Epithelial cell of prostate (primary cell): Measurements from ENCODE around the gene STRIP1.
A peak's percentile ranks its signal among the peaks of the same experiment; 100 is the strongest.

ENCODE experiments used
- DNase-seq: peaks from one replicate; pipeline ENCODE4 v3.0.0-alpha.2; 2011; ENCODE audit warnings: low read depth, low spot score
- H3K27ac ChIP-seq: fragments of 450-650 bp; 2 replicates; pipeline ENCODE4 v1.5.1; 2017; ENCODE audit warnings: mild to moderate bottlenecking

Gene STRIP1, protein sequence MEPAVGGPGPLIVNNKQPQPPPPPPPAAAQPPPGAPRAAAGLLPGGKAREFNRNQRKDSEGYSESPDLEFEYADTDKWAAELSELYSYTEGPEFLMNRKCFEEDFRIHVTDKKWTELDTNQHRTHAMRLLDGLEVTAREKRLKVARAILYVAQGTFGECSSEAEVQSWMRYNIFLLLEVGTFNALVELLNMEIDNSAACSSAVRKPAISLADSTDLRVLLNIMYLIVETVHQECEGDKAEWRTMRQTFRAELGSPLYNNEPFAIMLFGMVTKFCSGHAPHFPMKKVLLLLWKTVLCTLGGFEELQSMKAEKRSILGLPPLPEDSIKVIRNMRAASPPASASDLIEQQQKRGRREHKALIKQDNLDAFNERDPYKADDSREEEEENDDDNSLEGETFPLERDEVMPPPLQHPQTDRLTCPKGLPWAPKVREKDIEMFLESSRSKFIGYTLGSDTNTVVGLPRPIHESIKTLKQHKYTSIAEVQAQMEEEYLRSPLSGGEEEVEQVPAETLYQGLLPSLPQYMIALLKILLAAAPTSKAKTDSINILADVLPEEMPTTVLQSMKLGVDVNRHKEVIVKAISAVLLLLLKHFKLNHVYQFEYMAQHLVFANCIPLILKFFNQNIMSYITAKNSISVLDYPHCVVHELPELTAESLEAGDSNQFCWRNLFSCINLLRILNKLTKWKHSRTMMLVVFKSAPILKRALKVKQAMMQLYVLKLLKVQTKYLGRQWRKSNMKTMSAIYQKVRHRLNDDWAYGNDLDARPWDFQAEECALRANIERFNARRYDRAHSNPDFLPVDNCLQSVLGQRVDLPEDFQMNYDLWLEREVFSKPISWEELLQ

DNA sequence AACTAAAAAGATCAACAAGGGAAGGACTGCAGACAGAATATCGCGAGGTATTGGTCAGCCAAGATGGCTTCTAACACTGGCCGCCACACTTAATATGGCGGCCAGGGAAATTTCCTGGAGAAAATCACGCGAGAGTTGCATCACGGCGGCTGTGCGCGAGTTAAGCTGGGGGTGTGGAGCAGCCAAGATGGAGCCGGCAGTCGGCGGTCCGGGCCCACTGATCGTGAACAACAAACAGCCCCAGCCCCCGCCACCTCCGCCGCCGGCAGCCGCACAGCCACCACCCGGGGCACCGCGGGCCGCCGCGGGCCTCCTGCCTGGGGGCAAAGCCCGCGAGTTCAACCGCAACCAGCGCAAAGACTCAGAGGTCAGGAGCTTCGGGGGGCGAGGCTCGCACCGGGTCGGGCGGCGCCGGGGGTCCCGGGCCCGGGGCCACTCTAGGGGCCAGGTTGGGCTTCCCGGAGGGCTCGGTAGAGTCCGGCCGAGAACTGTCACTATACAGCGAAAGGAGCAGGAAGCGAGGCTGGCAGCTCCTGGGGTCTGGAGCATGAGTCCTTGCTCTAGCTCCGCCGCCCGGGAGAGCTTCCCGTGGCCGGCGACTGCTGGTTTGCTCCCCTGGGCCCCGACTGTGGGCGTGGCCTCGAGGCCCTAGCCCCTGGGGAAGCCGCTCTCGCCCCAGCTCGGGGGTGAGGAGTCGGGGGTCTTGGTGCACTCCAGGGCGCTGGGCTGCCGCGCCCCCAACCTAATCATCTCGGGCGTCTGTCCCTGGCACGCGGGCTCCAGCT, at the start of gene STRIP1:
STRIP1 (plus strand) TSS at position 174 of the 785 bp plus-strand sequence; CDS start at position 188, 14 bp downstream.
- H3K27ac ChIP-seq: peak within 1 kb of the TSS; percentile 69
- peak; percentile 76 for DNase-seq

DNA sequence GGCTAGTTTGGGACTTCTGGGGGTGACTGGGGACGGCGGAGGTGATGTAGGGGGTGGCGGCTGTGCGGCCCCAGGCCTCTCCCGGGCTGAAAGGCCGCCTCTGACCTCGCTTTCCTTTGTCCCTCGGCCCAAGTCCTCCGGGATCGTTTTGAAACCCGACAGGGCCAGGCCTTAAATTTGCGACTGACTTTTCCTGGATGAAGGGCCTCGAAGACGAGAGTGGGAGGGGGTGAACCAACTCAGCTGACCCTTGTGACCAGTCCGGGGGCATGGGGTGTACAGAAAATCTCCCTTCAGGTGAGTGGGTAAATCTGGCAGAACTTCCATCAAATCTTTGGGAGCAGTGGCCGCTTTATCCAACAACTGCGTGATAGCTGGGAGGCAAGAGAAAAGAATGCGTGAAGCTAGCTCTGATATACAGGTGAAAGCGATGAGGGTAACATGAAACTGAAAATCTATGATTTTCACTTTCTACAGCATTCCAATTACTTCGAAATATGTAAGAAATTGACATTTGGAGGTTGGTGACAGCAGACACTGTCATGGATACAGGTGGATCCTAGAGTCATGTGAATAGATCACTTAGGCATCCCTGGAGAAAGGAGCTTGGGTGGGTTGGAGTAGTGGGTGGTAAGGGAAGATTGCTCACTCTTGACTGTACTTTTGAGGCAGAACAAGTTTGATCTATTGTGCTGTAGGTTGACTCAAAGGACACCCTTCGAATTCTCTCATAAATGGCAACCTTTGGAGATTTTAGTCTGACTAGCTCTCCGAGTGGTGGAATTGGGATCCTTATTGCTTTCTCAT, 49.0 kb upstream of the STRIP1 start:
- H3K27ac ChIP-seq: peak overlapping the region; percentile 70
- no peak for DNase-seq

DNA sequence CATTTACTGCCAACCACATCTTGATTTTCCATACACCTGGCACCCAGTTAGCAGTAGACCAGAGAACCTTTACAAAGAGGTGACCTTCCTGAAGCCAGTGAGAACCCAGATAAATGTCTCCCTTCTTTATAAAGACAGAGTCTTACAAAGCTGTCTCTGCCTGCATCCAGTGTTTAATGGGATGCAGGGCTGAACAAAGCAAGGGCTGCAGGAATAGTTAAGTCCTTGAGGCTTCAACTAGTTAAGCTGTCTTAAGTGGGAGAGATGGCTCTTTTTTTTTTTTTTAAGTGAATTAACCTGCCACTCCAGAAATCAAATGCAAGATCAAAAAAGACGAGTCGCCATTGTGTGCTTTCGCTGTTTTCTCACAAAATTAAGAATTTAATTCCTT, 48.4 kb upstream of the STRIP1 start:
- DNase-seq: no peak
- H3K27ac ChIP-seq: no peak overlapping the region

DNA sequence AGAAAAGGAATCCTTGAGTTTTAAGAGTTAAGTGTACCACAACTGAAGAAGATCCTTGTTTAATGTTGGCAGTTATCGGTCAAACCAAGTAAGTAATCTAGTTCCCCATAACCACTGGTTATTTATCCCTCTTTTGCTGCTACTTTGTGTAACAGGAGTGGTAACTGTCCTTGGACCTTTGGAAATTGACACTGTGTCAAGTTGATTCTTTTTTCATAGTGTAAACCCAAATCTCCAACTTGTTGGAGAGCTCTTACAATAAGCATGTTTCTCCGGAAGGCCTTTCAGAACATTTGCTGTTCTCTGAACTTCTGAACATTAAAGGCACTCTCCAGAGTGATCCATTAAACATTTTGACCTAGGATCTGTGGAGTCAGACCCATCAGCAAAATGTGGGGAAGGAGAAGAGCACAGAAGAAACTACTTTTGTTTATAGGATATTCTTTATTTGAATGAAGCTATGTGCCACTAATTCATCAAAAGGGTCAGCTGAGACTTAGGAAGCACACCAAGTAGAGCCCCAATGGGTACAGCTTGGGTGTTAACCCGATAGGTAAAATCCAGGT, 46.0 kb upstream of the STRIP1 start:
- DNase-seq: no peak
- H3K27ac ChIP-seq: no peak overlapping the region

DNA sequence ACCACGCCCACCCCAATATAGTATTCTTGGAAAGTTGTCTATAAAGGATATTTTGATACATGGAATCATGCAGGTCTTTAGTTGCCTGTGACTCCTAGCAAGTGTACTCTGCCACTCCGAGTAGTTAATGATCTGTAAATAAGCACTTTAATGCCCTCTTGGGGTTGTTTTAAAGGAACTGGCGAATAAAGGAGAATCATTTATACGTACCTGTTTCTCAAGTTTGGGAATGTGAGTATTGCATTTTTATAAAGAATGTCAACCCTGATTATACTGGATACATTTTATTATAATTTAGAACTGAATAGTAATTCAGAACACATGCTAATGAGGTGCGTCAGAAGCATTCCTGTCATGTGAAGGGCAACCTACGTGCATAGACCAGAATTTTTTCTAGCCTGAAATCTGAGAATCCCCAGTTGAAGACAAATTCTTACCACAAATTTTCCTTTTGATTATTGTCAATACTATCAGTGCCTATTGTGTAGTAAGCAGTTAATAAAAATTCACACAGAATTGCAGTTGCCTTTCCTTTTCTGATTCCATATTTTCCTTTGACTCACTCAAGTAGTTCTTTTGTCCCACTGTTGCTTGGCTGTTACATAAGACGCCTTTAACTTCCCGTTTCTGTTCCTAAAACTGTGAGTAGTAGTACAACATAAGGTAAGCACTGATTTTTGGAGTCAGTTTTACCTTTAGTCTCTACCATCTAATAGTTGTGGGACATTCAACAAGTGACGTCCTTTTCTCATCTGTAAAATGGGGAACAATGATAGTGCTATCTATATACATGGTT, 44.7 kb upstream of the STRIP1 start:
- DNase-seq: no peak
- peak overlapping the region; percentile 50 for H3K27ac ChIP-seq

DNA sequence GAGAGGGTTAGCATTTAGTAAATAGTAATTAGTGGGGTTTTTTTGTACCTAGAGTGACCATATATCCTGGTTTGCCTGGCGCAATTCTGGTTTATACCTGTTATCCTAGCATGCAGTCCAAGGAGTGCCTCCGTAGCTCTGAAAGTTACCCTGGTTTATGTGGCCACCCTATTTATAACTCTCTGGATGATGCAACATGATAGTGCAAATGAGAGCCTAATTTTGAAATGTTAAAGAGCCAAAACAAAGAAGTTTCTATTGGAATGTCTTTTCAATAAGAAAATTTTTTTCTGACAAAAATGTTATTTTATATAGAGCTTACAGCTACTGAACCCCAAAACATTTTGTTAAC, 44.1 kb upstream of the STRIP1 start:
- H3K27ac ChIP-seq: peak overlapping the region; percentile 50
- no peak for DNase-seq

DNA sequence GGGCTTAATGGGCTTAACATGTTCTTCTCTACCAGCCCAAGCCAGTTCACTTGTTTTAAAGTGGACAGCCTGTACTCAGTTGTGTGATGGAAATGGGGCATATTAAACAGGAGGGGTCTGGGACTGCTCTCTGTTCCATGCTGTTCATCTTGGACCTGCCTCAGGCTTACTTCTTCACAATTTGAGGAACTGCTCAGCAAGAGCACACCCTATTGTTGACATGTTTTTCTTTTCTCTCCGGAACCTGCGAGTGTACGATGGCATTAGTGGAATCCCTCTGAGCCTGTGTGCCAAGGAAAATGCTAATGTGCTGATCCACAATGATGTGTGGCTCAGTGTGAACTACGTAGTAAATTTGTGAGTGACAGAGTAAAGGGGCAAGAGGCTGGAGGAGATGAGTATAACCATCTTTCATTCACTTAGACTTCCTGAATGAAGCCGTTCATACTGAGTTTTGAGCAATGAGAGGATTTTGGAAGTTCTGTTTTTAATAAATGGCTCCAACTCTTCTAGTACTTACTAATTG, 43.0 kb upstream of the STRIP1 start:
- no peak for DNase-seq
- H3K27ac ChIP-seq: no peak overlapping the region

DNA sequence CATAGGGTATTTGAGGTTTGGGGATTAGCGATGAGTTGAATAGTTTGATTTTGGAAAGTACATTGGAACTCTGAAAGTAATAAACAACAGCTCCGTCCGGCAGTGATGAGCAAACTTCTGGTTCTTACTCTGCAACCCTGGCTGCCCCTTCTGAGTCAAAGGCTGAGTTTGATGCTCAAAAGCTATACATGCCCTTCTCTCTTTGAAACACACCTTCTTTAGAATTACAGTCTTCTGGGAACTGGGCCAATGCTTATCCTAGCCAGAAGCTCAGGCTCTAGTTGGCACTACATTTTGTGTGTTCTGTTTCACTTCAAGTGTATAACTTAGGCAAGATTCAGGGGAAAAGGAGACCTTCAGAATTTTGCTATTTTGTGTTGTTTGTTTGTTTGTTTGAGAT, 40.5 kb upstream of the STRIP1 start:
- no peak for DNase-seq
- no peak overlapping the region for H3K27ac ChIP-seq

DNA sequence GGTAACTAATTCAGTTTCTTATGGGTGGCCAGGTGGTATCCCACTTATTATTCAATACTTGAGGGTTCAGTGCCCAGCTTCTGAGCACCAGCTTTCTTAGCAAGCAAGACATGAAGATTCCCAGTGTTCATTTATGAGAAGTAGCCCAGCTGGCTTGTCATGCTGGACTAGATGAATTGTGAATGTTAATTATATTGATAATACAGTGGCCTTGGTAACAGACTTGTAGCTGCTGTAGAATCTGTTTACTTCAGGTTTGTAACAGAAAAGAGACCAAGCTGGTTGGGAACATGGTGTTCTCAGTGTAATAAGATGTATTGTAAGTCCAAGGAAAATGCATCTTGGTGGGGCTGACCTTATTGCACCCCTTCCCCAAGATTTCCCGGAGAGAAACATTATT, 39.8 kb upstream of the STRIP1 start:
- no peak for DNase-seq
- no peak overlapping the region for H3K27ac ChIP-seq

DNA sequence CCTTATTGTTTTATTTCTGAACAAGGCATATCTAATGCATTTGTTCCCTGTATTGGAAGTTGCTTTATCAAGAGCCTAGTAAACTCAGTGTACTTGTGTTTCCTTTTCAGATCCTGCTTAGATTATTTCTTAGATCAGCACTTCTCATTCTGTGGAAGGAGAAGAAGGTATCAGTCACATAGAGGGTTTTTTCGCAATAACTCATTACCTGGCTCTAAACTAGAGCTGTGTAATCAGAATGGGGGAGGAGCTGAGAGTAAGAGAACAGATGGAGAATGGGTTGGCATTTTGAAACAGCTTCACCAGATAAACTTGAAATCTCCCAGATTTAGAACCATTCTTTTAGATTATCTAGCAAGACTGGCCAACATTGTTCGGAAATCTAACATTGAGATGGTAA, 38.9 kb upstream of the STRIP1 start:
- DNase-seq: no peak
- no peak overlapping the region for H3K27ac ChIP-seq

DNA sequence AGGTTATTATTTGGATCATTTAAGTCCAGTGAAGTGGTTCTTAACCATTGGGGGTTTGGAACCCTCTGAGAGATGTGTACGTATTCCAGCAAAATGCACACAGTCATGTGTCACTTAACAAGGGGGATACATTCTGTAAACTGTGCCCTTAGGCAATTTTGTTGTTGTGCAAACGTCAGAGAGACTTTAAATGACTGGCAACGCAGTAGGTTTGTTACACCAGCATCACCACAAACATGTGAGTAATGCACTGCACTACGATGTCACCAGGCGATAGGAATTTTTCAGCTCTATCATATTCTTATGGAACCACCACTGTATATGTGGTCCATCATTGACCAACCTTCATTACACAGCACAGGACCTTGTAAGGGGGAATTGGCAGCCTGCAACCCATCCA, 37.9 kb upstream of the STRIP1 start:
- no peak for DNase-seq
- no peak overlapping the region for H3K27ac ChIP-seq

DNA sequence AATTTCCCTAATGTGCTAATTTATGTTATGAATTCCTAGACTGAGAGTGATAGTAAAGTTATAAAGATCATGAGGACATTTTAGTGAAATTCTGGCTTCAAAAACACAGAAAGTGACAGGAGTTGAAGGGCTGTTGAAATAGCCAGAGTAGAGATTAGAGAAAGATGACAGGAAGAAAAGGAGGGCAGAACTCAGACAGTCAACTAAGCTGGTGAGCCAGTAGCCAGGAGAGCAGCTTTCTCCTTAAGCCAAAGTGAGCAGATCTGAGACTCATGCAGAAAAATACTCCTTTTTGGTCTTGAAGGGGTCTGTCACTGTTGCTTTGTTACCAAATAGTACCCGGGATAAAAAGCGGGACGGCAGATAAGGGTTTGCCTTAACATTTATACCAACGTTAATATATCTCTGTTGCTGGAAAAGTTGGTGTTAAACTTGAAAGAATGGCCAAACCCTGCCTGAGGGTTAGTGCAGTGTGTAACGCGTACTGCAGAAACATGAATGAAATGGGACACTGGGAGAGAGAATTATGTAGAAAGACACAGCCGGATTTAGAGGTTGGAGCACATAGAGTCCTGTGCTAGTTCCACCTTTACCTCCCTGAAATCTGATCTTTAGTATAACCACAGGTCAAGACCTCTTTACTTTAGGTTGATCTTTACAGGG, 37.1 kb upstream of the STRIP1 start:
- no peak for DNase-seq
- no peak overlapping the region for H3K27ac ChIP-seq

DNA sequence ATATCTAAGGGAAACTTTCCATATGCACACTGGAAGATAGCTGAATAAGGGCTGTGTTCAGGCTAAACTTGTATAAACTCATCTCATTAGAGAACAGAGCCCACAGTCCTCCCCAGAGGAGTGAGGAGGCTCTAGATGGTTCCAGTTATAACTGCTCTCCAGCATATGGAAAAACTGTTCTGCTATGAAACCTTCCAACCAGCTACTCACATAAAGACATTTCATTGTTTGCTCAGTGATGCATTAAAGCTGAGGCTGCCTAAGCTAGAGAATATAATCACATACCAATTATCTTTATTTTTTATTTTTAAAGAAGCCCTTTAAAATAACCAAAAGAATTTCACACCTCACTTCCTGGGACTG, 36.6 kb upstream of the STRIP1 start:
- H3K27ac ChIP-seq: no peak overlapping the region

DNA sequence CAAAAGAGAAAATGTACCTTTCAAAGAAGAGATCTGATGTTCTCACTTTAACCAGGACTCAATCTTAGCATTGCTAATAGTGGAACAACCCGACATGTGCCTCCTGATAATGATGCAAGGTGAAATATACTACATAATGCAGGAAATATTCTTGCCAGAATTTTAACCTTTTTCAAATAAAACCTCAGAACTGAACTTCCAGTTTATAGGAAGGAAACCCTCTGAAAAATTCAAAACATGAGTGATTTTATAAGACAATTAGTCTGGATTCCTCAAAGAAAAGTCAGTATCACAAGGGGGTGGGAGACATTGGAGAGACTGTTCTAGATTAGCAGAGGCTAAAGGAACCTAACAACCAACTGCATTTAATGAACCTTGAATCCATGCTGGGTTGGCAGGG, 31.7 kb upstream of the STRIP1 start:
- peak overlapping the region; percentile 88 for H3K27ac ChIP-seq
- DNase-seq: no peak

More for the DNA sequence above, 36.6 kb upstream of the STRIP1 start:
- no peak for DNase-seq

DNA sequence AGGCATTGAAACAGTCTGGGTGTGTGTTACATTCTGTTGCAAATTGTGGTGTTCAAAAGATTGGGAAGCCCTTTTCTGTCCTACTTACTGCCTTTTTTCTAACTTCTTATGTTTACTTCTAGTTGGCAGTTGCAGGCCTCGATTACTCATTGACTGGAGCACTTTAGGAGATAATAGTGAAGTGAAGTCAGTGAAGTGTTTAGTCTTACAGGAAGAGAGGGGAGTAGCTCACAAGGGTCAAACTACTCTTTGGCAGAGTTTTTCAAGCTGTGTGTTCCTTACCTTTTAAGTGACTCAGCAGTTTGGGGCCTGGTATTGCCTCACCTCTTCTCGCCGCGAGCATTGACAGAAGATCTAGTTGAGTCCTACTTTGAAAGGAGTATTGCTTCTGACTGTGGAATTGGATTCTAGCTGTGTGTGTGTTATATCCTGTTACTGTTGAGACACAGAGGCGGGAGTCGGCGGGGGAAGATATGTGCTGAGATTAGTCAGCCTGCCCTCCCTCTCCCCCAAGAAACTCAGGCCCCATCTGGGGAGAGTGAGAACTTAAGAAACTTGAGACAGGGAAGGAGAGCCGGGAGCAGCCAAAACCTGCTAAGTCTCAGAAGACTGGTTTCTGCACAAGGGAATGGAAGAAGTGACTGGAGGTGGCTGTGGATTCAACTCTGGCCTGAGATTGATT, 30.5 kb upstream of the STRIP1 start:
- peak; percentile 96 for DNase-seq
- H3K27ac ChIP-seq: peak overlapping the region; percentile 88

DNA sequence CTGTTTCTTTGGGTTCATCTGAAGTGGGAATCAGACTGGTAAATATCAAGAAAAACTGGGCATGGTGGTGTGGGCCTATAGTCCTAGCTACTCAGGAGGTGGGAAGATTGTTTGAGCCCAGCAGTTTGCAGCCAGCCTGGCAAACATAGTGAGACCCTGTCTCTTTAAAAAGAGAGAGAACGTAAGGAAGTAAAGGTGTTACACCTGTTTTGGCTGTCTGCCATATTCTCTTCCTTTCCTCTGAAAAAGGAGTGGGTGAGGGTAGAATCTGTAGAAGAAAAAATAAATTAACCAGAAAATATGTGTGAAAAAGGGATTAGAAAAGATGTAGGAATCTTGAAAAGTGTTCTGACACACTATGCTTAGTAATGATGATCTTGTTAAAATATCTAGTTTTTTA, 29.8 kb upstream of the STRIP1 start:
- no peak for DNase-seq
- H3K27ac ChIP-seq: peak overlapping the region; percentile 88

DNA sequence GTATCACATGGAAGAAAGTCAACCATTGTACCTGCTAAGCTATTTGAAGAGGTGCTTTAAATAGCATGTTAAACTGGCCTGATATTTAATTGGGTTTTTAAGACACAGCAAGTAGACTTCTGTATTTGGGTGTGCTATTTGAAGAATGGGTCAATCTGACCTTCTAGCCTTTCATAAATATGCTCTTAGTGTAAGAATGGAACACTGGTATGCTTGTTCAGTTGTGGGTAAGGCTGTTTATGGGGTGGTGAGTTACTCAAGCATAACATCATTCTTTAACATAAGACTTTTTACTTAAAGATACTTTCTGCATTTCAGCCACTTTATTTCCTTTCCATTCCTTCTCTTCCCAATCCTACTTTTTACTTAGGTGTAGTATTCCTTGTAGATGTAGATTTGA, 28.5 kb upstream of the STRIP1 start:
- no peak overlapping the region for H3K27ac ChIP-seq
- DNase-seq: no peak

DNA sequence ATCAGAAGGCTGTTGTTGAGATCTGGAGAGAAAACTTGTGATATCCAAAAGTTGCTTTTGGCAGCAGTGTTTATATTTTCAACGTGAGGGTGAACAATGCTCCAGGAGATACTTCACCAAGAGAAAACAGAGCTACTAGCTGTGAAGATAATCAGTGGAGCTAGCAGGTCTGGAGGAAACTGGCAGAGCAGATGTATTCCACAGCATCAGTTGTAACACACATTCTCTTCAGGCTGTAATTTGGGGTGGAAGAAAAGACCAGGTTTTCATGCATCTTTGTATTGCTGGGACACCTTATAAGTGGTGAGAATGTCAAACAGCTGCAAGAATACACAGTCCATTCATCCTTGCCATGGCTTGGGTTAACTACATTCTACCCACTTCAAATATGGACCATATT, 27.9 kb upstream of the STRIP1 start:
- no peak overlapping the region for H3K27ac ChIP-seq
- DNase-seq: no peak
